SU-DHL-6 (cell line): Measurements from ENCODE around the gene CFAP45.

Source experiments
- H2AFZ ChIP-seq: fragments of 200-600 bp; sonication (generic); 2 replicates; pipeline ENCODE4 v1.6.1; 2014; ENCODE audit warnings: low read depth, mild to moderate bottlenecking, moderate library complexity, mixed read lengths, antibody characterized with exemption, low read length; ENCODE audit not compliant: severe bottlenecking
- H3F3A ChIP-seq: fragments of 200-600 bp; shearing (Covaris generic); 2 replicates; pipeline ENCODE4 v1.6.0; 2016; ENCODE audit warnings: antibody characterized with exemption, mild to moderate bottlenecking; ENCODE audit not compliant: insufficient read depth
- H3K27ac ChIP-seq: fragments of 200-600 bp; sonication (generic); 2 replicates; pipeline ENCODE4 v1.5.1; 2016; ENCODE audit warnings: low read depth, mild to moderate bottlenecking, low read length, moderate library complexity, mixed read lengths
- H3K27me3 ChIP-seq: fragments of 200-600 bp; sonication (generic), shearing (Covaris generic); 2 replicates; pipeline ENCODE4 v1.6.0; 2014; ENCODE audit warnings: mild to moderate bottlenecking, low read length
- H3K36me3 ChIP-seq: fragments of 200-600 bp; sonication (generic); 2 replicates; pipeline ENCODE4 v1.6.1; 2014; ENCODE audit warnings: mild to moderate bottlenecking, low read length, mixed read lengths
- H3K4me2 ChIP-seq: fragments of 300-600, 200-600 bp; shearing (Covaris generic), sonication (generic); 2 replicates; pipeline ENCODE4 v1.6.0; 2014; ENCODE audit warnings: low read length, low read depth, mild to moderate bottlenecking; ENCODE audit not compliant: poor library complexity, severe bottlenecking
- H3K4me3 ChIP-seq: fragments of 200-600 bp; sonication (generic); 2 replicates; pipeline ENCODE4 v1.5.1; 2014; ENCODE audit warnings: antibody characterized with exemption, low read length, mild to moderate bottlenecking, mixed read lengths; ENCODE audit not compliant: insufficient read depth, poor library complexity, severe bottlenecking
- H3K79me2 ChIP-seq: fragments of 200-600 bp; sonication (generic); 2 replicates; pipeline ENCODE4 v1.6.1; 2014; ENCODE audit warnings: mild to moderate bottlenecking, low read length, moderate library complexity; ENCODE audit not compliant: insufficient read depth
- H3K9ac ChIP-seq: fragments of 200-600 bp; sonication (generic); 2 replicates; pipeline ENCODE4 v1.7.0; 2014; ENCODE audit warnings: mild to moderate bottlenecking, low read length
- H3K9me2 ChIP-seq: fragments of 200-600 bp; sonication (generic); replicated peaks from 2 replicates; pipeline ENCODE4 v1.6.1; 2014; ENCODE audit warnings: low read length; ENCODE audit not compliant: insufficient read depth
- H3K9me3 ChIP-seq: fragments of 200-600 bp; sonication (generic); 2 replicates; pipeline ENCODE4 v1.6.1; 2014; ENCODE audit warnings: low read length, mixed read lengths; ENCODE audit not compliant: insufficient read depth
- H4K20me1 ChIP-seq: fragments of 200-600 bp; sonication (generic); 2 replicates; pipeline ENCODE4 v1.6.1; 2014; ENCODE audit warnings: low read depth, mild to moderate bottlenecking, antibody characterized with exemption, low read length, moderate library complexity, mixed read lengths
- EZH2phosphoT487 ChIP-seq: fragments of 200-600 bp; sonication (generic), shearing (Covaris generic); conservative IDR thresholded peaks from 2 replicates; pipeline ENCODE4 v1.6.1; 2018; ENCODE audit warnings: mild to moderate bottlenecking, antibody characterized with exemption, low read length, moderate library complexity, mixed read lengths
- TF ChIP-seq, protein P1 (sequence below): fragments of 200-600 bp; sonication (generic); IDR thresholded peaks from one replicate; pipeline ENCODE4 v1.5.1; 2017; ENCODE audit warnings: antibody characterized with exemption, mild to moderate bottlenecking, low read length, moderate library complexity; ENCODE audit not compliant: insufficient read depth, poor library complexity, severe bottlenecking

The CFAP45 gene

DNA sequence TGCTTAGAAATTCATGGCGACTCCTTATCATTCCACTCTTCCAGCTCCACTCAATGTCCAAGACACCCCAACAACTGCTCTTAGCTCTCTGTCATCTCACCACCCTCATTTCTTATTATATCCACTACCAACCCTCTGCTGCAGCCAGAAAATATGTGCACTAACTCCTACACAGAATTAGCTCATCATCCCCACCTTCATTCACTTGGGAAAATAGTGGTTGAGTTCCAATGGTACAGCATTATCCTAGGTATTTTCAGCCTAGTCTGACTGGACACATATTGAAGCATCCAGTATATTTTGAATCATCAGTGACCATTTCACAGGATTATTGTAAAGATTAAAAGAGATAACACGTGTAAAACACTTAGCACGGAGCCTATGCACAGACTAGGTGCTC lies 20.8 kb downstream of the CFAP45 start:
- no peaks in the 10 kb centered on the region for H4K20me1 ChIP-seq
- H2AFZ ChIP-seq, result no peak overlapping the region
- H3K9me3 ChIP-seq, result no peaks in the 10 kb centered on the region
- H3K9me2 ChIP-seq, result no peaks in the 10 kb centered on the region
- TF ChIP-seq, protein P1, sequence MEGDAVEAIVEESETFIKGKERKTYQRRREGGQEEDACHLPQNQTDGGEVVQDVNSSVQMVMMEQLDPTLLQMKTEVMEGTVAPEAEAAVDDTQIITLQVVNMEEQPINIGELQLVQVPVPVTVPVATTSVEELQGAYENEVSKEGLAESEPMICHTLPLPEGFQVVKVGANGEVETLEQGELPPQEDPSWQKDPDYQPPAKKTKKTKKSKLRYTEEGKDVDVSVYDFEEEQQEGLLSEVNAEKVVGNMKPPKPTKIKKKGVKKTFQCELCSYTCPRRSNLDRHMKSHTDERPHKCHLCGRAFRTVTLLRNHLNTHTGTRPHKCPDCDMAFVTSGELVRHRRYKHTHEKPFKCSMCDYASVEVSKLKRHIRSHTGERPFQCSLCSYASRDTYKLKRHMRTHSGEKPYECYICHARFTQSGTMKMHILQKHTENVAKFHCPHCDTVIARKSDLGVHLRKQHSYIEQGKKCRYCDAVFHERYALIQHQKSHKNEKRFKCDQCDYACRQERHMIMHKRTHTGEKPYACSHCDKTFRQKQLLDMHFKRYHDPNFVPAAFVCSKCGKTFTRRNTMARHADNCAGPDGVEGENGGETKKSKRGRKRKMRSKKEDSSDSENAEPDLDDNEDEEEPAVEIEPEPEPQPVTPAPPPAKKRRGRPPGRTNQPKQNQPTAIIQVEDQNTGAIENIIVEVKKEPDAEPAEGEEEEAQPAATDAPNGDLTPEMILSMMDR, result no peak
- no peak for TF ChIP-seq EZH2phosphoT487
- H3K27me3 ChIP-seq, result no peaks in the 10 kb centered on the region
- no peaks in the 10 kb centered on the region for H3K36me3 ChIP-seq
- no peak overlapping the region for H3K4me2 ChIP-seq
- H3K79me2 ChIP-seq, result no peaks in the 10 kb centered on the region
- no peaks in the 10 kb centered on the region for H3F3A ChIP-seq
- H3K4me3 ChIP-seq, result no peak overlapping the region
- no peak overlapping the region for H3K9ac ChIP-seq
- no peak overlapping the region for H3K27ac ChIP-seq

GRCh38 chr1:159877695-159878444 lies 22.1 kb downstream of the CFAP45 start:
- Histone ChIP-seq H3K79me2 (no peaks in the 10 kb centered on the region), H3K9me3 (no peaks in the 10 kb centered on the region), H3K4me2 (no peak overlapping the region), H3K9me2 (no peaks in the 10 kb centered on the region), H3K27ac (no peak overlapping the region), H3K27me3 (no peaks in the 10 kb centered on the region), H3K36me3 (no peaks in the 10 kb centered on the region), H3F3A (no peaks in the 10 kb centered on the region), H2AFZ (no peak overlapping the region), H4K20me1 (no peaks in the 10 kb centered on the region), H3K9ac (no peak overlapping the region), H3K4me3 (no peak overlapping the region)
- TF ChIP-seq, protein P1, result no peak
- no peak for TF ChIP-seq EZH2phosphoT487

GRCh38 chr1:159873530-159874143 lies 26.3 kb downstream of the CFAP45 start:
- H3K9me3 ChIP-seq, result no peaks in the 10 kb centered on the region
- H3F3A ChIP-seq, result no peaks in the 10 kb centered on the region
- no peak overlapping the region for H3K4me3 ChIP-seq
- no peaks in the 10 kb centered on the region for H3K79me2 ChIP-seq
- no peak overlapping the region for H3K4me2 ChIP-seq
- H3K9ac ChIP-seq, result no peak overlapping the region
- no peaks in the 10 kb centered on the region for H3K9me2 ChIP-seq
- no peak overlapping the region for H2AFZ ChIP-seq
- TF ChIP-seq, protein P1, result no peak
- no peak for TF ChIP-seq EZH2phosphoT487
- H3K36me3 ChIP-seq, result no peaks in the 10 kb centered on the region
- no peaks in the 10 kb centered on the region for H4K20me1 ChIP-seq
- H3K27me3 ChIP-seq, result no peaks in the 10 kb centered on the region
- H3K27ac ChIP-seq, result no peak overlapping the region
